Measurements from ENCODE around the gene EHD4. TPM values are rescaled to one million over a fixed set of nuclear protein-coding genes. Genes with fewer than 3 reads are reported as not detected.

The EHD4 gene
- total RNA-seq, 2 donors from 2014 or later: 57.6 to 79.9 TPM

- DNase-seq (no peak), ATAC-seq (peak; percentile 22)
- Mint-ChIP-seq H3K27ac (peak overlapping the region; percentile 97), H3K27me3 (no peaks in the 10 kb centered on the region), H3K36me3 (ENCODE audit: low read depth) (no peaks in the 10 kb centered on the region), H3K4me1 (peaks cover 21% of the 10 kb centered on the region), H3K4me3 (peak overlapping the region; percentile 73)
- no peaks in the 10 kb centered on the region for H3K9me3 ChIP-seq (ENCODE audit: control insufficient read depth, low read length, poor library complexity, severe bottlenecking)
Observed at GRCh38 chr15:41892621-41893421, 79.5 kb downstream of the EHD4 start.

- H3K4me3 Mint-ChIP-seq: no peak overlapping the region
- no peak for ATAC-seq
- no peak for DNase-seq
- no peaks in the 10 kb centered on the region for H3K27me3 Mint-ChIP-seq
- H3K4me1 Mint-ChIP-seq: peaks cover 21% of the 10 kb centered on the region
- peak overlapping the region; percentile 97 for H3K27ac Mint-ChIP-seq
- no peaks in the 10 kb centered on the region for H3K36me3 Mint-ChIP-seq (ENCODE audit: low read depth)
- no peaks in the 10 kb centered on the region for H3K9me3 ChIP-seq (ENCODE audit: control insufficient read depth, low read length, poor library complexity, severe bottlenecking)
Observed at GRCh38 chr15:41891946-41892345, 80.4 kb downstream of the EHD4 start.

- Mint-ChIP-seq H3K4me1 (peaks cover 21% of the 10 kb centered on the region), H3K36me3 (ENCODE audit: low read depth) (no peaks in the 10 kb centered on the region), H3K27me3 (no peaks in the 10 kb centered on the region), H3K27ac (peak overlapping the region; percentile 97), H3K4me3 (no peak overlapping the region)
- H3K9me3 ChIP-seq (ENCODE audit: control insufficient read depth, low read length, poor library complexity, severe bottlenecking): no peaks in the 10 kb centered on the region
- DNase-seq (no peak), ATAC-seq (no peak)
Observed at GRCh38 chr15:41891226-41891625, 81.1 kb downstream of the EHD4 start.

- no peaks in the 10 kb centered on the region for H3K27me3 Mint-ChIP-seq
- DNase-seq: no peak
- ATAC-seq: no peak
- no peaks in the 10 kb centered on the region for H3K36me3 Mint-ChIP-seq (ENCODE audit: low read depth)
- H3K9me3 ChIP-seq (ENCODE audit: control insufficient read depth, low read length, poor library complexity, severe bottlenecking): no peaks in the 10 kb centered on the region
- peaks cover 17% of the 10 kb centered on the region for H3K4me1 Mint-ChIP-seq
- peak overlapping the region; percentile 74 for H3K27ac Mint-ChIP-seq
- H3K4me3 Mint-ChIP-seq: no peak overlapping the region
Observed at GRCh38 chr15:41890050-41890690, 82.2 kb downstream of the EHD4 start.

GRCh38 chr15:41888662-41889253 is 83.6 kb downstream of the EHD4 start:
- Mint-ChIP-seq H3K4me3 (no peak overlapping the region), H3K36me3 (ENCODE audit: low read depth) (no peaks in the 10 kb centered on the region), H3K4me1 (peaks cover 15% of the 10 kb centered on the region), H3K27me3 (no peaks in the 10 kb centered on the region), H3K27ac (peak overlapping the region; percentile 74)
- DNase-seq (no peak), ATAC-seq (no peak)
- no peaks in the 10 kb centered on the region for H3K9me3 ChIP-seq (ENCODE audit: control insufficient read depth, low read length, poor library complexity, severe bottlenecking)

- no peak for ATAC-seq
- Mint-ChIP-seq H3K4me1 (peaks cover 13% of the 10 kb centered on the region), H3K36me3 (ENCODE audit: low read depth) (no peaks in the 10 kb centered on the region), H3K27ac (peak overlapping the region; percentile 74), H3K27me3 (no peaks in the 10 kb centered on the region), H3K4me3 (no peak overlapping the region)
- DNase-seq: no peak
- H3K9me3 ChIP-seq (ENCODE audit: control insufficient read depth, low read length, poor library complexity, severe bottlenecking): no peaks in the 10 kb centered on the region
Observed at GRCh38 chr15:41887893-41888292, 84.5 kb downstream of the EHD4 start.

GRCh38 chr15:41887161-41887560 is 85.2 kb downstream of the EHD4 start:
- Mint-ChIP-seq H3K36me3 (ENCODE audit: low read depth) (no peaks in the 10 kb centered on the region), H3K4me3 (no peak overlapping the region), H3K27me3 (no peaks in the 10 kb centered on the region), H3K27ac (no peak overlapping the region), H3K4me1 (peaks cover 9% of the 10 kb centered on the region)
- no peaks in the 10 kb centered on the region for H3K9me3 ChIP-seq (ENCODE audit: control insufficient read depth, low read length, poor library complexity, severe bottlenecking)
- DNase-seq (no peak), ATAC-seq (no peak)

- no peaks in the 10 kb centered on the region for H3K9me3 ChIP-seq (ENCODE audit: control insufficient read depth, low read length, poor library complexity, severe bottlenecking)
- no peak for ATAC-seq
Observed at GRCh38 chr15:41886741-41887140, 85.6 kb downstream of the EHD4 start.

GRCh38 chr15:41885841-41886240 is 86.5 kb downstream of the EHD4 start:
- H3K27me3 Mint-ChIP-seq: peaks cover 8% of the 10 kb centered on the region
- H3K9me3 ChIP-seq (ENCODE audit: control insufficient read depth, low read length, poor library complexity, severe bottlenecking): no peaks in the 10 kb centered on the region
- H3K4me1 Mint-ChIP-seq: peaks cover 12% of the 10 kb centered on the region
- no peak overlapping the region for H3K27ac Mint-ChIP-seq
- DNase-seq (no peak), ATAC-seq (no peak)
- H3K36me3 Mint-ChIP-seq (ENCODE audit: low read depth): peaks cover 4% of the 10 kb centered on the region
- H3K4me3 Mint-ChIP-seq: no peak overlapping the region

More at GRCh38 chr15:41886741-41887140, 85.6 kb downstream of the EHD4 start:
- Mint-ChIP-seq H3K36me3 (ENCODE audit: low read depth) (no peaks in the 10 kb centered on the region), H3K4me3 (no peak overlapping the region), H3K27me3 (no peaks in the 10 kb centered on the region), H3K27ac (no peak overlapping the region), H3K4me1 (peaks cover 9% of the 10 kb centered on the region)
- DNase-seq: no peak

GRCh38 chr15:41885321-41885720 is 87.0 kb downstream of the EHD4 start:
- peaks cover 4% of the 10 kb centered on the region for H3K36me3 Mint-ChIP-seq (ENCODE audit: low read depth)
- no peak for ATAC-seq
- H3K4me3 Mint-ChIP-seq: no peak overlapping the region
- no peak overlapping the region for H3K27ac Mint-ChIP-seq
- peaks cover 16% of the 10 kb centered on the region for H3K4me1 Mint-ChIP-seq
- no peaks in the 10 kb centered on the region for H3K9me3 ChIP-seq (ENCODE audit: control insufficient read depth, low read length, poor library complexity, severe bottlenecking)
- DNase-seq: no peak
- H3K27me3 Mint-ChIP-seq: peaks cover 12% of the 10 kb centered on the region

- peak overlapping the region; percentile 67 for H3K27ac Mint-ChIP-seq
Observed at GRCh38 chr15:41884458-41884857, 87.9 kb downstream of the EHD4 start.

GRCh38 chr15:41883484-41883825 is 88.9 kb downstream of the EHD4 start:
- no peak for ATAC-seq
- H3K36me3 Mint-ChIP-seq (ENCODE audit: low read depth): peaks cover 4% of the 10 kb centered on the region
- H3K27ac Mint-ChIP-seq: no peak overlapping the region
- H3K4me1 Mint-ChIP-seq: peaks cover 12% of the 10 kb centered on the region
- H3K9me3 ChIP-seq (ENCODE audit: control insufficient read depth, low read length, poor library complexity, severe bottlenecking): no peaks in the 10 kb centered on the region
- peak overlapping the region; percentile 31 for H3K4me3 Mint-ChIP-seq
- H3K27me3 Mint-ChIP-seq: peaks cover 12% of the 10 kb centered on the region
- no peak for DNase-seq

More at GRCh38 chr15:41884458-41884857, 87.9 kb downstream of the EHD4 start:
- H3K4me3 Mint-ChIP-seq: peak overlapping the region; percentile 72
- peaks cover 4% of the 10 kb centered on the region for H3K36me3 Mint-ChIP-seq (ENCODE audit: low read depth)
- DNase-seq (no peak), ATAC-seq (no peak)
- H3K9me3 ChIP-seq (ENCODE audit: control insufficient read depth, low read length, poor library complexity, severe bottlenecking): no peaks in the 10 kb centered on the region
- H3K27me3 Mint-ChIP-seq: peaks cover 12% of the 10 kb centered on the region
- peaks cover 16% of the 10 kb centered on the region for H3K4me1 Mint-ChIP-seq

- peak overlapping the region; percentile 31 for H3K4me3 Mint-ChIP-seq
- H3K27ac Mint-ChIP-seq: no peak overlapping the region
- ATAC-seq: no peak
- H3K9me3 ChIP-seq (ENCODE audit: control insufficient read depth, low read length, poor library complexity, severe bottlenecking): no peaks in the 10 kb centered on the region
- DNase-seq: no peak
- peaks cover 4% of the 10 kb centered on the region for H3K36me3 Mint-ChIP-seq (ENCODE audit: low read depth)
- peaks cover 12% of the 10 kb centered on the region for H3K4me1 Mint-ChIP-seq
- H3K27me3 Mint-ChIP-seq: peaks cover 12% of the 10 kb centered on the region
Observed at GRCh38 chr15:41882689-41883483, 89.5 kb downstream of the EHD4 start.

Data from T-helper 17 cell (primary cell).